Measurements from ENCODE around the gene TMEM132A.

Gene TMEM132A

GRCh38 chr11:60981515-60981914 lies 57.3 kb downstream of the TMEM132A start:
- POLR2A ChIA-PET = no interaction called here
- CTCF ChIA-PET = no interaction called here
- TF ChIP-seq SUZ12 (IDR thresholded peaks at IDR 0.05) = no peak
- TF ChIP-seq SP1 (IDR thresholded peaks at IDR 0.05) = no peak
- TF ChIP-seq NFRKB (IDR thresholded peaks at IDR 0.05) = no peak
- TF ChIP-seq PKNOX1 (IDR thresholded peaks at IDR 0.05) = no peak
- TF ChIP-seq FOXA1 (IDR thresholded peaks at IDR 0.05) = no peak
- TF ChIP-seq HDGF (IDR thresholded peaks at IDR 0.05; ENCODE audit: borderline replicate concordance) = no peak
- no peak for TF ChIP-seq FOXK2 (IDR thresholded peaks at IDR 0.05)
- no peak for TF ChIP-seq ELF4 (IDR thresholded peaks at IDR 0.05)
- TF ChIP-seq ZNF384 (IDR thresholded peaks at IDR 0.05) = no peak
- no peak for TF ChIP-seq LEF1 (IDR thresholded peaks at IDR 0.05; ENCODE audit: borderline replicate concordance)
- no peak for TF ChIP-seq TARDBP (IDR thresholded peaks at IDR 0.05)
- no peak for TF ChIP-seq BHLHE40 (IDR thresholded peaks at IDR 0.05; ENCODE audit: borderline replicate concordance)
- no peak for DNase-seq (ENCODE audit: extremely low spot score)

DNA sequence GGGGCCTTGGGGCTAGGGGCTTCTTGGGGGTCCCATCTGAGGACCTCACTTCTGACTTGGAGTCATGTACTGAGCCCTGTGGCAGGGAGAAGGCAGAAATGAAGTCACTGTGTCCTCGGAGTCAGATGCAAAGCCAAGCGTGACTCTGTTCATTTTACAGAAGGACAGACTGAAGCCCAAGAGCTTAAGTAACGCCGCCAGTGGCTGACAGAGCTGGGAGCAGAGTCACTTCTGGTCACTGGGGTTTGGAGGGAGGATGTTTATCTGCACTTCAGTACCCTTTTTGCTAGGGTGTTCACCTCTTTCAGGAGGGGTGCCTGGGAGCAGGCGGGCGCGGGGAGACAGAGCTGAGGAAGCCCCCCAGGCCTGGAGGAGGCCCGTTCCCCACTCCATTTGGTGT lies 57.9 kb downstream of the TMEM132A start:
- CTCF ChIA-PET = interaction anchor here (0.7 kb wide), 1 partner anchor 11 kb away, joined by 5 read pairs; no protein-coding TSS in a partner anchor
- DNase-seq (ENCODE audit: extremely low spot score) = no peak
- POLR2A ChIA-PET = no interaction called here
- TF ChIP-seq ELF4 (IDR thresholded peaks at IDR 0.05) (no peak), CTBP1 (IDR thresholded peaks at IDR 0.05; ENCODE audit: borderline replicate concordance) (no peak), FOXM1 (IDR thresholded peaks at IDR 0.05; ENCODE audit: borderline replicate concordance) (no peak), TARDBP (IDR thresholded peaks at IDR 0.05) (no peak)

DNA sequence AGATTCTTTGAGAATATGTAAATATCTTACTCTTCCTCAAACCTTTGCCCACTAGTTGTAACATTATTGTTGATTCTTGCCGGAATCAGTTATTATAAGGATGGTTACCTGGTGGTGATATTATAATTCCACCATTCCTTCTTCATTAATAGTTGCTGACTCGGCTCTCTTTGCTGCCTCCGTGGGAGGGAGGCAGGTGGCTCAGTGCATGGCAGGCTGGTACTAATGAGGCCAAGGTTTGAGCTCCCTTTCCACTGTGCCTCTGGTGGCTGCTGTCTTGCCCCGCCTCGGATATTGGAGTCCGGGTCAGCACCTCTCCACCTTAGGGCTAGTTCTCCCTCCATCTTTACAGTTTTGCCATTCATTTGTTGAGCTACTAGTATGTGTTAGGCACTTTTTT lies 59.9 kb downstream of the TMEM132A start:
- POLR2A ChIA-PET = no interaction called here
- CTCF ChIA-PET = interaction anchor here (0.7 kb wide), 1 partner anchor 13 kb away, joined by 3 read pairs; the partner anchor contains the start of gene CD6
- no peak for DNase-seq (ENCODE audit: extremely low spot score)
- TF ChIP-seq FOXK2 (IDR thresholded peaks at IDR 0.05) = no peak
- no peak for TF ChIP-seq PKNOX1 (IDR thresholded peaks at IDR 0.05)
- TF ChIP-seq SP1 (IDR thresholded peaks at IDR 0.05) = no peak
- no peak for TF ChIP-seq ARNT (IDR thresholded peaks at IDR 0.05)
- TF ChIP-seq ZNF384 (IDR thresholded peaks at IDR 0.05) = no peak
- TF ChIP-seq CTBP1 (IDR thresholded peaks at IDR 0.05; ENCODE audit: borderline replicate concordance) = no peak
- no peak for TF ChIP-seq HDGF (IDR thresholded peaks at IDR 0.05; ENCODE audit: borderline replicate concordance)
- no peak for TF ChIP-seq BHLHE40 (IDR thresholded peaks at IDR 0.05; ENCODE audit: borderline replicate concordance)
- no peak for TF ChIP-seq LEF1 (IDR thresholded peaks at IDR 0.05; ENCODE audit: borderline replicate concordance)
- TF ChIP-seq ELF4 (IDR thresholded peaks at IDR 0.05) = no peak
- no peak for TF ChIP-seq FOXM1 (IDR thresholded peaks at IDR 0.05; ENCODE audit: borderline replicate concordance)
- TF ChIP-seq TARDBP (IDR thresholded peaks at IDR 0.05) = no peak
- no peak for TF ChIP-seq SUZ12 (IDR thresholded peaks at IDR 0.05)
- TF ChIP-seq L3MBTL2 (conservative IDR thresholded peaks at IDR 0.05) = no peak
- no peak for TF ChIP-seq FOXA1 (IDR thresholded peaks at IDR 0.05)
- TF ChIP-seq NFRKB (IDR thresholded peaks at IDR 0.05) = no peak

- CTCF ChIA-PET = interaction anchor here (0.7 kb wide), 1 partner anchor 13 kb away, joined by 3 read pairs; the partner anchor contains the start of gene CD6
- TF ChIP-seq BHLHE40 (IDR thresholded peaks at IDR 0.05; ENCODE audit: borderline replicate concordance) (no peak), HDGF (IDR thresholded peaks at IDR 0.05; ENCODE audit: borderline replicate concordance) (no peak), FOXA1 (IDR thresholded peaks at IDR 0.05) (no peak), ZNF384 (IDR thresholded peaks at IDR 0.05) (no peak), NFRKB (IDR thresholded peaks at IDR 0.05) (no peak), TARDBP (IDR thresholded peaks at IDR 0.05) (no peak)
- POLR2A ChIA-PET = no interaction called here
- no peak for DNase-seq (ENCODE audit: extremely low spot score)
Observed at GRCh38 chr11:60984636-60985035, 60.4 kb downstream of the TMEM132A start.

- TF ChIP-seq CTBP1 (IDR thresholded peaks at IDR 0.05; ENCODE audit: borderline replicate concordance) = no peak
- no peak for TF ChIP-seq FOXK2 (IDR thresholded peaks at IDR 0.05)
- no peak for TF ChIP-seq HDGF (IDR thresholded peaks at IDR 0.05; ENCODE audit: borderline replicate concordance)
- TF ChIP-seq SUZ12 (IDR thresholded peaks at IDR 0.05) = no peak
- TF ChIP-seq BHLHE40 (IDR thresholded peaks at IDR 0.05; ENCODE audit: borderline replicate concordance) = no peak
- no peak for TF ChIP-seq LEF1 (IDR thresholded peaks at IDR 0.05; ENCODE audit: borderline replicate concordance)
- TF ChIP-seq FOXM1 (IDR thresholded peaks at IDR 0.05; ENCODE audit: borderline replicate concordance) = no peak
- no peak for TF ChIP-seq L3MBTL2 (conservative IDR thresholded peaks at IDR 0.05)
- TF ChIP-seq TARDBP (IDR thresholded peaks at IDR 0.05) = no peak
- no peak for TF ChIP-seq ARNT (IDR thresholded peaks at IDR 0.05)
- TF ChIP-seq ELF4 (IDR thresholded peaks at IDR 0.05) = no peak
- no peak for TF ChIP-seq ZNF384 (IDR thresholded peaks at IDR 0.05)
- TF ChIP-seq NFRKB (IDR thresholded peaks at IDR 0.05) = no peak
- TF ChIP-seq SP1 (IDR thresholded peaks at IDR 0.05) = no peak
- ChIA-PET POLR2A (no interaction called here), CTCF (no interaction called here)
- no peak for DNase-seq (ENCODE audit: extremely low spot score)
Observed at GRCh38 chr11:60985501-60985900, 61.2 kb downstream of the TMEM132A start.

DNA sequence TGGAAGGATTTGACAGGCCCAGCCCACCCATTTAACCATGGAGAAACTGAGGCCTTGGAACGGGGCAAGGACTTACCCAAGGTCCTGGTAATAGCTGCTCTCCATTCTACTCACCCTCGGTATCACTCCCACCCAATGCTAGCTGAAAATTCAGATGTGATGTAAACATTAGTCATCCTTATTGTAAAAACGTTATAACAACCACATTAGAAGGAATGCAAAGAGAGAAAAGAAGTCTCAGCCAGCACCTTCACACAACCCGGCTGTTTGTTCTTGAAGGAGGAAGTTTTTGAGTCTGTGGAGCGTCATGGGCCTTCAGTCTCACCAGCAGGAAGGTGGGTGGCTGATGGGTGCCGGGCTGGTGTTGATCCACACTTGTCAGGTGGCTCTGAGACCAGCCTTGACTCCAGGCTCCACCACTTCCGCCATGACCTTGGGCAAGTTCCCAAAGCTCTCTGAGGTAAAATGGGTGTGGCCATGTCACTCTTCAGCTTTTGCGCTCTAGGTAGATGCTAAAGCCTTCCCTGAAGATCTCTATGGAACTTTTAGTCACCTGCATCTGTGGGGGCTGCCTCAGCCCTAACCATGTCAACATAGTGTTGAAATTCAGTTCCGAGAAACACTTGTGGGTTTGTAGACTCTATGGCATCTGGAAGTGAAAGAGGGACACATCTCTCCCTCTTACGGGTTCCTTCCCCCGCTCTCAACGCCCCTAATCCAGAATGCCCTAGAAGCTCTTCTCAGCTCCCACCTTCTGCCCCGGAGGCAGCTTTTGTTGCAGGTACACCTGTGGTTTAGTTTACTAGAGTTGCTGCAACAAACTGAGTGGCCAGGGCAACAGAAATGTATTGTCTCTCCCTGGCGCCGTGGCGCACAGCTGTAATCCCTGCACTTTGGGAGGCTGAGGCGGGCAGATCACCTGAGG lies 62.0 kb downstream of the TMEM132A start:
- DNase-seq (ENCODE audit: extremely low spot score) = no peak
- TF ChIP-seq SP1 (IDR thresholded peaks at IDR 0.05) (no peak), ELF4 (IDR thresholded peaks at IDR 0.05) (no peak), ARNT (IDR thresholded peaks at IDR 0.05) (no peak), TARDBP (IDR thresholded peaks at IDR 0.05) (no peak), BHLHE40 (IDR thresholded peaks at IDR 0.05; ENCODE audit: borderline replicate concordance) (no peak), SUZ12 (IDR thresholded peaks at IDR 0.05) (no peak), FOXA1 (IDR thresholded peaks at IDR 0.05) (no peak), FOXK2 (IDR thresholded peaks at IDR 0.05) (no peak)
- ChIA-PET CTCF (no interaction called here), POLR2A (no interaction called here)
